HEK293T (cell line): ENCODE data around the gene ZDHHC22.

Experiments
- ARNT ChIP-seq: fragments of 450-650 bp; IDR thresholded peaks from 2 replicates; pipeline ENCODE4 v1.6.1; 2017; ENCODE audit warnings: mild to moderate bottlenecking
- BHLHE40 ChIP-seq: fragments of 450-650 bp; IDR thresholded peaks from 2 replicates; pipeline ENCODE4 v1.6.1; 2016; ENCODE audit warnings: mild to moderate bottlenecking, moderate library complexity, borderline replicate concordance
- NFRKB ChIP-seq: fragments of 450-650 bp; IDR thresholded peaks from 2 replicates; pipeline ENCODE4 v1.6.1; 2016; ENCODE audit warnings: mild to moderate bottlenecking, moderate library complexity
- SUZ12 ChIP-seq: fragments of 450-650 bp; IDR thresholded peaks from 2 replicates; pipeline ENCODE4 v1.6.1; 2016; ENCODE audit warnings: mild to moderate bottlenecking

DNA sequence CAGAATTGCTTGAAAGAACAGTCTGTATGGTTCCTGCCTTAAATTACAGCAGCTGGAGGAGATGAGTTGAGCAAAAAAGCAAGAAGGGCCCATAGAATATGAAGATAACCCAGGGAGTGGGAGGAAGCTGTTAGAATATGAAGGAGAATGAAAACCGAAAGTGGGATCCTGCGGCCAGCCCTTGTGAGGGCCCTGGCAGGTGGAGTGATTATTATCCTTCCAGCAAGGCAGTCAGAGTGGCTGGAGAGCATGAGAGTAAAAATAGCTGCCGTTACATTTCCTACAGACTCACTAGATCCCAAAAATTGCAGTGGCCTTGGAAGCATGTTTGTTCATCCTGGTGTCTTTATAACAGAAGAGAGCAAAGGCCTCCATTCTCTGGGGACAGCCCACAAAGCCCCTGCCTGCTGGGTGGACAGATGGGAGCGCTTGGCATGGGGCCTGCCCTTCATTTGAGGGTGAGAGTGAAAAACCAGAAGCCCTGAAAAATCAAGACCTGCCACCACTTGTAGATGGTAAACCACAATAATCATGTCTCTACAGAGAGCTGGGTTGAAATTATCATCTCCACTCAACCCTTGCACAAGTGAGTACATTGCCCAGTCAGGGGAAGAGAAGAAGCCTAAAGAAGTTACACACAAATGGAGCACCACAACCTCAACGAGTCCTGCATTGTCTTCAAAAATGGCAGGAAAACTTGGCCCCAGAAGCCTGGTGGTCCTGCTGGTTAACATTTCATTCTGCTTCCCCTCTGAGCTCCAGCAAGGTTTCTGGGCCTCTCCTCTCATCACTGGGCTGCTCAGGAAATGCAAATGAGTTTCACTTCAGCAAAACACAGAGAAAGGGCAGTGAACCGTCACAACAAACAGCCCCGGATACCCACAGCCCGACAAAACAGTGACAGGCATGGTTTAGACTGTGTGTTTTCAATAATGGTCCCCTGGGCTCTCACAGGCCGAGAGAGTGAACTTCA lies 20.5 kb downstream of the ZDHHC22 start:
- no peak for TF ChIP-seq BHLHE40
- TF ChIP-seq NFRKB, result no peak
- TF ChIP-seq ARNT, result no peak
- no peak for TF ChIP-seq SUZ12
